IPS DF 6.9 (cell line): ENCODE data around the gene EEFSEC.

Source experiments
- DNase-seq: peaks from one replicate; pipeline ENCODE4 v3.0.0-alpha.2; 2013; ENCODE audit warnings: low read depth, low spot score
- H3K27ac ChIP-seq: one replicate; pipeline ENCODE4 v1.5.1; 2013; ENCODE audit warnings: low read length, control low read depth
- H3K27me3 ChIP-seq: 2 replicates; pipeline ENCODE4 v1.6.1; 2013; ENCODE audit warnings: mild to moderate bottlenecking, low read length; ENCODE audit not compliant: control insufficient read depth, insufficient read depth
- H3K36me3 ChIP-seq: 2 replicates; pipeline ENCODE4 v1.6.1; 2013; ENCODE audit warnings: low read length; ENCODE audit not compliant: control insufficient read depth, insufficient read depth
- H3K4me1 ChIP-seq: 2 replicates; pipeline ENCODE4 v1.6.1; 2013; ENCODE audit warnings: low read length; ENCODE audit not compliant: control insufficient read depth, insufficient read depth
- H3K4me3 ChIP-seq: 2 replicates; pipeline ENCODE4 v1.5.1; 2013; ENCODE audit warnings: mild to moderate bottlenecking, low read length
- H3K9me3 ChIP-seq: 2 replicates; pipeline ENCODE4 v1.6.1; 2013; ENCODE audit warnings: low read length, inconsistent platforms; ENCODE audit not compliant: control insufficient read depth, insufficient read depth
- WGBS: extraction: QIAGEN DNeasy Blood & Tissue Kit; methylation state at CpG from one replicate; pipeline ENCODE4 v1.1.7; 2013; ENCODE audit warnings: mixed read lengths, missing lambda C conversion rate; ENCODE audit not compliant: insufficient read length, insufficient coverage; 5-methylcytosine and 5-hydroxymethylcytosine counted together

EEFSEC gene

GRCh38 chr3:128307029-128307633 lies 153.8 kb downstream of the EEFSEC start:
- no peaks in the 10 kb centered on the region for H3K4me1 ChIP-seq
- H3K36me3 ChIP-seq = no peaks in the 10 kb centered on the region
- no peaks in the 10 kb centered on the region for H3K9me3 ChIP-seq
- DNase-seq = no peak
- no CpG with 5 or more reads among the region's 3 CpGs for WGBS
- no peaks in the 10 kb centered on the region for H3K27me3 ChIP-seq
- no peak overlapping the region for H3K4me3 ChIP-seq
- H3K27ac ChIP-seq = no peak overlapping the region

- DNase-seq = no peak
- no peaks in the 10 kb centered on the region for H3K4me1 ChIP-seq
- no peak overlapping the region for H3K4me3 ChIP-seq
- H3K27ac ChIP-seq = no peak overlapping the region
- no peaks in the 10 kb centered on the region for H3K27me3 ChIP-seq
- H3K36me3 ChIP-seq = no peaks in the 10 kb centered on the region
- no CpG with 5 or more reads among the region's 6 CpGs for WGBS
- H3K9me3 ChIP-seq = no peaks in the 10 kb centered on the region
Observed at GRCh38 chr3:128307781-128308469, 154.6 kb downstream of the EEFSEC start.

GRCh38 chr3:128309026-128309425 lies 155.7 kb downstream of the EEFSEC start:
- no peak overlapping the region for H3K4me3 ChIP-seq
- no peak for DNase-seq
- H3K27me3 ChIP-seq = no peaks in the 10 kb centered on the region
- WGBS = no CpG with 5 or more reads among the region's 8 CpGs
- no peak overlapping the region for H3K27ac ChIP-seq
- no peaks in the 10 kb centered on the region for H3K4me1 ChIP-seq
- no peaks in the 10 kb centered on the region for H3K36me3 ChIP-seq
- H3K9me3 ChIP-seq = no peaks in the 10 kb centered on the region

GRCh38 chr3:128310286-128311058 lies 157.2 kb downstream of the EEFSEC start:
- H3K27ac ChIP-seq = no peak overlapping the region
- no peaks in the 10 kb centered on the region for H3K36me3 ChIP-seq
- no peaks in the 10 kb centered on the region for H3K4me1 ChIP-seq
- no peak overlapping the region for H3K4me3 ChIP-seq
- H3K9me3 ChIP-seq = no peaks in the 10 kb centered on the region
- no peak for DNase-seq
- no CpG with 5 or more reads among the region's 4 CpGs for WGBS
- no peaks in the 10 kb centered on the region for H3K27me3 ChIP-seq

- no CpG with 5 or more reads among the region's 5 CpGs for WGBS
- no peak for DNase-seq
- Histone ChIP-seq H3K36me3 (no peaks in the 10 kb centered on the region), H3K9me3 (no peaks in the 10 kb centered on the region), H3K27me3 (no peaks in the 10 kb centered on the region), H3K27ac (no peak overlapping the region), H3K4me3 (no peak overlapping the region), H3K4me1 (no peaks in the 10 kb centered on the region)
Observed at GRCh38 chr3:128311441-128311844, 158.2 kb downstream of the EEFSEC start.

GRCh38 chr3:128312271-128312670 lies 159.0 kb downstream of the EEFSEC start:
- DNase-seq = no peak
- Histone ChIP-seq H3K27ac (no peak overlapping the region), H3K27me3 (no peaks in the 10 kb centered on the region), H3K4me1 (no peaks in the 10 kb centered on the region), H3K36me3 (no peaks in the 10 kb centered on the region), H3K4me3 (no peak overlapping the region), H3K9me3 (no peaks in the 10 kb centered on the region)
- WGBS = no CpG with 5 or more reads among the region's 10 CpGs

GRCh38 chr3:128313071-128313725 lies 159.9 kb downstream of the EEFSEC start:
- no peaks in the 10 kb centered on the region for H3K4me1 ChIP-seq
- H3K27ac ChIP-seq = no peak overlapping the region
- H3K4me3 ChIP-seq = no peak overlapping the region
- DNase-seq = no peak
- WGBS = no CpG with 5 or more reads among the region's 5 CpGs
- no peaks in the 10 kb centered on the region for H3K9me3 ChIP-seq
- H3K27me3 ChIP-seq = no peaks in the 10 kb centered on the region
- no peaks in the 10 kb centered on the region for H3K36me3 ChIP-seq

GRCh38 chr3:128313935-128314334 lies 160.7 kb downstream of the EEFSEC start:
- no peaks in the 10 kb centered on the region for H3K36me3 ChIP-seq
- DNase-seq = no peak
- no peak overlapping the region for H3K27ac ChIP-seq
- no peaks in the 10 kb centered on the region for H3K9me3 ChIP-seq
- H3K27me3 ChIP-seq = no peaks in the 10 kb centered on the region
- no peak overlapping the region for H3K4me3 ChIP-seq
- no peaks in the 10 kb centered on the region for H3K4me1 ChIP-seq
- no CpG with 5 or more reads among the region's 2 CpGs for WGBS

GRCh38 chr3:128315313-128315712 lies 162.0 kb downstream of the EEFSEC start:
- no CpG with 5 or more reads among the region's 2 CpGs for WGBS

GRCh38 chr3:128316481-128316891 lies 163.2 kb downstream of the EEFSEC start:
- no CpG with 5 or more reads among the region's 15 CpGs for WGBS
- no peak for DNase-seq
- H3K4me3 ChIP-seq = no peak overlapping the region
- no peaks in the 10 kb centered on the region for H3K27me3 ChIP-seq
- no peak overlapping the region for H3K27ac ChIP-seq
- no peaks in the 10 kb centered on the region for H3K4me1 ChIP-seq
- no peaks in the 10 kb centered on the region for H3K9me3 ChIP-seq
- H3K36me3 ChIP-seq = no peaks in the 10 kb centered on the region

More at GRCh38 chr3:128315313-128315712, 162.0 kb downstream of the EEFSEC start:
- Histone ChIP-seq H3K27me3 (no peaks in the 10 kb centered on the region), H3K4me3 (no peak overlapping the region), H3K4me1 (no peaks in the 10 kb centered on the region), H3K36me3 (no peaks in the 10 kb centered on the region), H3K27ac (no peak overlapping the region), H3K9me3 (no peaks in the 10 kb centered on the region)
- no peak for DNase-seq
